SU-DHL-6 (cell line): ENCODE data around the gene CLTCL1.

Experiments
- CTCF ChIP-seq: fragments of 200-600 bp; sonication (generic); IDR thresholded peaks from one replicate; pipeline ENCODE4 v1.5.1; 2017; ENCODE audit warnings: antibody characterized with exemption, mild to moderate bottlenecking, low read length, moderate library complexity; ENCODE audit not compliant: insufficient read depth, poor library complexity, severe bottlenecking
- EZH2phosphoT487 ChIP-seq: fragments of 200-600 bp; sonication (generic), shearing (Covaris generic); conservative IDR thresholded peaks from 2 replicates; pipeline ENCODE4 v1.6.1; 2018; ENCODE audit warnings: mild to moderate bottlenecking, antibody characterized with exemption, low read length, moderate library complexity, mixed read lengths

- TF ChIP-seq CTCF, result no peak
- no peak for TF ChIP-seq EZH2phosphoT487
Measured at GRCh38 chr22:19234126-19234896, 57.2 kb downstream of the CLTCL1 start.
